Left cardiac atrium (tissue), 4 donors: Measurements from ENCODE around the gene MAST2. TPM values are rescaled to one million over a fixed set of nuclear protein-coding genes. Genes with fewer than 3 reads are reported as not detected.
"Not testable (repeated sequence)": the region's sequence is repeated elsewhere in the genome, so short reads cannot be mapped to it uniquely, and the experiment has no call there.

ENCODE experiments used
- ATAC-seq, 2 donors: fragments of 200-7000 bp; cut with Tn5 transposase; one replicate each; pipeline ENCODE4 v1.9.1; 2020; ENCODE audit warnings: mild to moderate bottlenecking in 2 of 2, moderate library complexity in 2 of 2
- DNase-seq: peaks from one replicate; pipeline ENCODE4 v3.0.0-alpha.2; 2020
- intact Hi-C, 2 donors: fragments of 100-400 bp; cut with DNase I; formaldehyde crosslinking; loops; one replicate each; pipeline versions ENCODE4 v1.14.1 to v1.15.1; 2022 to 2023
- total RNA-seq, 2 donors: library from RNA; stranded (reverse); fragmentation: NEBNext Ultra II Directional; extraction: Animal tissue kit (Norgen Biotek cat#: 25700); gene quantifications; one replicate each; pipeline ENCODE4 v1.2.1, GENCODE V29; 2021
- donor health status: DM: no; HTN: yes; CAD: no.
- donor health status: DM: no; HTN: yes; CAD: no; lungs with severe emphysema.
- donor health status: DM: yes; HTN: yes; CAD: no.
- donor health status: Dilated cardiomyopathy.

MAST2 gene
- total RNA-seq, 2 donors from 2014 or later: 66.7 to 73.5 TPM

DNA sequence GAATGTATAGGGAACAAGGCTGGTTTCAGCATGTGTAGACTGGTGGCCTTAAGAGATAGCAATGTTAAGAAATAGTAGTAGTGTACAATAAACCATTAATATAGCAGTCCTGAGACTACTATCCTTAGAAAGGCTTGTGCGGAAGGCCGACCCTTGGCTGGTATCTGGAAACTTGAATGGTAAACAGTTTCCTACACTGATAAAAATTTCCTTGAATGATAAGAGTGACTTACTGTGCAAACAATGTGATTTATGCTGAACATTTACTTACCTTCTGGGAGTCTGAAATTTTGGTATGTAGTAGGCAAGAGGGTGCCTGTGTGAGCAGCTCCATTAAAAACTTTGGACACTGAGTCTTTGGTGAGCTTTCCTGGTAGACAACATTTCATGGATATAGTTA, 44.7 kb downstream of the MAST2 start:
- ATAC-seq (no peak), DNase-seq (no peak)
- intact Hi-C loops: no loop called here

DNA sequence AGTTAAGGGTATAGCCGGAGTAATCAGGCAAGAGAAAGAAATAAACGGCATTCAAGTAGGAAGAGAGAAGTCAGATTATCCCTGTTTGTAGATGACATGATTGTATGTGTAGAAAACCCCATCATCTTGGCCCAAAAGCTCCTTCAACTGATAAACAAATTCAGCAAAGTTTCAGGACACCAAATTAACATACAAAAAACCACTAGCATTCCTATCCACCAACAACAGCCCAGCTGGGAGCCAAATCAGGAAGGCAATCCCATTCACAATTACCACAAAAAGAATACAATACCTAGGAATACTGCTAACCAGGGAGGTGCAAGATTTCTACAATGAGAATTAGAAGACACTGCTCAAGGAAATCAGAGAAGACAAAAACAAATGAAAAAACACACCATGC, 45.3 kb downstream of the MAST2 start:
- intact Hi-C loops: no loop called here
- ATAC-seq: no peak
- DNase-seq: no peak

DNA sequence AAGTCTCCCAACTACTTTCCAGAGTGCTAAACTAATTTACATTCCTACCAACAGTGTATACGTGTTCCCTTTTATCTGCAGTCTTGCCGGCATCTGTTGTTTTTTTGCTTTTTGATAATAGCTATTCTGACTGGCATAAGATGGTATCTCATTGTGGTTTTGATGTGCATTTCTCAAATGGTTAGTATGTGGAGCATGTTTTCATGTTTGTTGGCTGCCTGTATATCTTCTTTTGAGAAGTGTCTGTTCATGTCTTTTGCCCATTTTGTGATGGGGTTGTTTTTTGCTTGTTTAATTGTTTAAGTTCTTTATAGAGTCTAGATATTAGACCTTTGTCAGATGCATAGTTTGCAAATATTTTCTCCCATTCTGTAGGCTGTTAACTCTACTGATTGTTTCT, 46.6 kb downstream of the MAST2 start:
- intact Hi-C loops: no loop called here
- ATAC-seq: no peak

DNA sequence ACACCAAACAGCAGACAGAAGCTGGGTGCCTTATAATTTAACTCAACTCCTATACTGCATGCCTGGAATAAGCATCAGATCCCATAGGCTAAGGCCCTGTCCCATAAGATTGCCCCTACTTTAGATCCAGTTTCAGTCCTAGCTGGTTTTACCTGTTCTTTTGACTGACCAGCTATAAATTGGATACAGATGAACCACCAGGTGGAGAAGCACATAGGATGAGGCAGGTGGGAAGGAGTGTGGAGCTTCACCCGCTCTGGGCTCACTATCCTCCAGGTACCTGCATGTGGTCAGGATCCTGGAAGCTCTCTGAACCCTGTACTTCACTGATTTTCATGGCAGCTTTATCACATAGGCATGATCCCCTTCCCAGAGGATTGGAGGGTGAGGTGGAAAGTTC, 51.3 kb downstream of the MAST2 start:
- intact Hi-C loops: no loop called here
- no peak for DNase-seq
- no peak for ATAC-seq

More for the DNA sequence above, 46.6 kb downstream of the MAST2 start:
- DNase-seq: no peak

DNA sequence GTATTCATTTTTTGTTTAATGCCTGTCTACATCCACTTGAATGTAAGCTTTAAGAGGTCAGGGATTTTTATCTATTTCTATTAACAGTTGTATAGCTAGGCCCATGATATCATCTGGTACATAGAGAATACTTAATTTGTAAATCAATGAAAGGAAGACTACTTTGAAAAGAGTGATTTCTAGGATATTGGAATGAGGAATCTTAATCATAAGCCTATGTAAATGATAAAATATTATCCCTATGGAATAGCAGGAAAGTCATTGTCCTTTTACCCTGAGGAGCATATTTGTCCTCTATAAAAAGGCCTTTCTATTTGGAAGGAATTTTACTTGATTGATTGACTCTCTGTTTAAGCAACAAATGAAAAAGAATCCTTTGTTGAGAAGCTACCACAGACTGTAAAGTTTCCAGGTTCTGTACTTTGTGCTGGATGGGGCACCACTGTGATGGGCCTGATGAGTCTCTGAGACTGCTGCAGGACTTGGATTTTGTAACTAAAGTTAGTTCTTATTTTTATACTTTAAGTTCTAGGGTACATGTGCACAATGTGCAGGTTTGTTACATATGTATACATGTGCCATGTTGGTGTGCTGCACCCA, 53.8 kb downstream of the MAST2 start:
- intact Hi-C loops: no loop called here
- ATAC-seq: no peak
- no peak for DNase-seq

DNA sequence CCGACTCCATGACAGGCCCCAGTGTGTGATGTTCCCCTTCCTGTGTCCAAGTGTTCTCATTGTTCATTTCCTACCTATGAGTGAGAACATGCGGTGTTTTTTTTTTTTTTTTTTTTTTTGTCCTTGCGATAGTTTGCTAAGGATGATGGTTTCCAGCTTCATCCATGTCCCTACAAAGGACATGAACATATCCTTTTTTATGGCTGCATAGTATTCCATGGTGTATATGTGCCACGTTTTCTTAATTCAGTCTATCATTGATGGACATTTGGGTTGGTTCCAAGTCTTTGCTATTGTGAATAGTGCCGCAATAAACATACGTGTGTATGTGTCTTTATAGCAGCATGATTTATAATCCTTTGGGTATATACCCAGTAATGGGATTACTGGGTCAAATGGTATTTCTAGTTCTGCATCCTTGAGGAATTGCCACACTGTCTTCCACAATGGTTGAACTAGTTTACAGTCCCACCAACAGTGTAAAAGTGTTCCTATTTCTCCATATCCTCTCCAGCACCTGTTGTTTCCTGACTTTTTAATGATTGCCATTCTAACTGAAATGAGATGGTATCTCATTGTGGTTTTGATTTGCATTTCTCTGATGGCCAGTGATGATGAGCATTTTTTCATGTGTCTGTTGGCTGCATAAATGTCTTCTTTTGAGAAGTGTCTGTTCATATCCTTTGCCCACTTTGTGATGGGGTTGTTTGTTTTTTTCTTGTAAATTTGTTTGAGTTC, 54.5 kb downstream of the MAST2 start:
- intact Hi-C loops, DNase-seq, ATAC-seq: not testable (repeated sequence)

DNA sequence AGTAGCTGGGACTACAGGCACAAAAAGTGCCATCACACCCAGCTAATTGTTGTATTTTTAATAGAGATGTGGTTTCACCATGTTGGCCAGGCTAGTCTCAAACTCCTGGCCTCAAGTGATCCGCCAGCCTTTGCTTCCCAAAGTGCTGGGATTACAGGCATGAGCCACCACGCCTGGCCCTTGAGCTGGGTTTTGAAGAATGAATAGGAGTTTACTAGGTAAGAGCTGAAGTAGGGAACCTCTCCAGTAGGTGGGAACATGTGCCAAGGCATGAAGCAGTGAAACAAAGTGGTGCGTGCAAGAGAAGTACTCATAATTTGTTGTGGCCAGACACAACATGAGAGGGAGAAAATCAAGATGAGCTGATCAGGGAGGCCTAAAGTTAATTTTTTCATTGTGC, 55.8 kb downstream of the MAST2 start:
- ATAC-seq: no peak
- intact Hi-C loops: no loop called here
- no peak for DNase-seq

DNA sequence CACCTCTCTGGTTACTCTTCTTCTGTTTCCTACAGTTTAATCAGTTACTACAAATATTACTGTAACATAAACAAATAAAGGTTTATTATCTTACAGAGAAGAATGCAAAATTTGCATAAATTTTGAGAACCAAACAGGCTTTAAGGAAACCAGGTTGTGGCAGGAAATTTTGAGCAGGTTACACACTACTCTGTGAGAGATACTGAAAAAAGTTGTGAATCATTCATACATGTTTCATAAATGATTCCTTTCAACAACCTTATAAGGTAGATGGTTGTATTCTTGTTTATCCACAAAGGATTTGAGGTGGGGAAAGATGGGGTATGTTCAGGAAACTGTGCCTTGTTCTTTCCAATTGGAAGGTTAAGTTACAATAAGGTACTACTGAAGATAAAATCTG, 58.6 kb downstream of the MAST2 start:
- intact Hi-C loops: no loop called here
- ATAC-seq (no peak), DNase-seq (no peak)

DNA sequence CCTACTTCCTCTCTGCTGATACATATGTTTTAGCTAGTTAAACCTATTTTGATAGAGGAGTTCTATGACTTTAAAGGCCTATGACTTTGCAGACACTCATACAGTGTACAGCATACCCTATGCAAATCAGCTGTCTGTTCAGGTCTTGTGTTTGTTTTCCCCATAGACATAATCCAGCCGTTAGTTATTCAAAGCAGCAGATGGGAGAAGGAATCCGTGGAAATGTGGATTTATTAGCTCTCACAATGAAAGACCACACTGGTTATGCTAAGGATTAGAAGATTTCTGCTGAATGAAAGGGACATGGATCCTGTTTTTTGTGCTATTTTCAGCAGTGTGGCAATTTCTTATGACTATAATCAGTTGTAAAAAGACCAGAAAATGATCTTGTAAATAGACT, 59.8 kb downstream of the MAST2 start:
- no peak for ATAC-seq
- intact Hi-C loops: no loop called here

DNA sequence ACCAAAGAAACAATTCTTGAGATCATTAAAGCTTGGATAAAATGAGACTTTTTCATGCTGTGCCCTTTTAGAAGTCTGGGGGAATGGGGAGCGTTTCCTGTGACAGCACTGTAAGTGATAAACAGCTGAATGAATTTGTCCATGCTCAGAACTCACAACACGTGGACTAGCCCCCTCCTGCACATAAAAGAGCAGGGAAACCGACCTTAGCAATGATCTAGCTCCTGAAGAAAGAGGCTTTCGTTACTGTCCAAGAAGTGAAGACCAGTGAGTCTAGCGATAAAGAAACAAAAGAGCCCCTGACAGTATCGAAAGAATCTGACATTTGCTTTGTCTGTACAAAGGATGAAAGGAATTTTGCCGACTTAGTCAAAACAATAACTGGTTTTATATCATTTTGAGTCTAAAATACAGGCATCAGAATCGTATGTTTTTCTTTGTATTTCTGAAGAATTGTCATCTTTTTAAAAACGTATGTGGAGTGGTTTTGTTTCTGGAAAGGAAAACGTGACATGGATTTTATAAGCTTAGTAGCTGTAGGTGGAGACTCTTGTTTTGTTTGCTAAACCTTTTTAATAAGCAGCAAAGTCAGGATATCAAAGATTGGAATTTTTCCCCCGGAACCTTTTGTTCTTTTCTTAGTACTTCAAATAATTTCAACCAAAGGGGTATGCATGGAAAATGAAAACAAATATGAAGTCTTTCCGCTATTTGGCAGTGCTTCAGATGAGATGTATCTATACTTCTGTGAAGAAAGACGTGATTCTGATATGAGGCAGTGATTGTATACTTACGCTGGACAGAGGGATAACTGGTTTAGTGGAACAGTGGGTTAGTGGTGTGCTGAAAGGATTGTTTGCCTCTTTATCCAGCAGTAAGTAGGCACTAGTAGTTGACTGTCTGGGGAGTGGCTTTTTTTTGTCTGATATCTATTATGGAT, 61.0 kb downstream of the MAST2 start:
- no peak for DNase-seq
- ATAC-seq: no peak
- intact Hi-C loops: no loop called here

More for the DNA sequence above, 59.8 kb downstream of the MAST2 start:
- DNase-seq: no peak

DNA sequence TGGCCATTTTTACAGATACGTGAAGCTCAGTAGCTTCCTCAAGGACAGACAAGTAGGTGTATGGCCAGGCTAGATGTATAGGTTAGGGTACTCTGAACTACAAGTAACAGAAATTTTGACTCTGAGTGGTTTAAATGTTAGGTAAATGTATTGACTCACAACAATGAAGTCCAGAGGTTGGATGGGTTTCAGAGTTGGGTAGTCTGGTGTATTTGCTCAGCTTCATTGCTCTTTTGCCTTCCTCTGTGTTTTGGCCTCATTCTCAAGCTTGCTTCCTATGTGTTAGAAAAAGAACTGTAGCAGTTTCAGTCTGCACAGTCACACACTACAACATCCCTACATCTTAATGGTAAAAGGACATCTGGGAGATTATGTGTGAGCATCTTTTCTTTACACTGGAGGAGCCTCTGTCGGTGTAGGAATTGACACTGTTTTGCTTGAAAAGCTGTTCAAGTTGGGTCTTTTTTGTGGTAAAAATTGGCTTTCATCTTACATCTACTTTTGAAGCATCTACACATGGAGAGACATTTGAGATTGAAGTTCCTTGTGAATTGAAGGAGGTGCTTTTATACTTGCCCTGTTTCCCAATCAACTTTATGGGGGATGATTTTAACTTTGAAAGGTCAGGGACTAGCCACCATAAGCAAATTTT, 64.4 kb downstream of the MAST2 start:
- DNase-seq (no peak), ATAC-seq (no peak)
- intact Hi-C loops: no loop called here

DNA sequence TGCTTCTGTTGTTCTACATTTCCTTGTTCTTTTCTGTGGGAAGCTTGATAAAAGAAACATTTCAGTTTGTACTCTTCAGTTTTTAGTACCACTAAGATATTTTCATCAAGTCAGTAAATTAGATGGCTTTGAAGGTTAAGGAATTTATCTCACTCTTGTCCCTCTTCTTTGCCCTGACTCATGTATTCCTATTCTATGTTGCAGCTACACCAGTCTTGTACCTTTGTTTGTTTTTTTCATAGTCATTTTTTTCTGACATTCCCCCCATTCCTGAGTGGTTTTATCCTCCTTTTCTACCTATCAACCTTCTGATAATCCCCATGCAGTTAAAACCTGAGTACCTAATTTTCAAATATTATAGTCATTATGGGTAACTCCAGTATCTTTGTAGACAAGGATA, 65.4 kb downstream of the MAST2 start:
- intact Hi-C loops: no loop called here
- no peak for DNase-seq
- no peak for ATAC-seq

DNA sequence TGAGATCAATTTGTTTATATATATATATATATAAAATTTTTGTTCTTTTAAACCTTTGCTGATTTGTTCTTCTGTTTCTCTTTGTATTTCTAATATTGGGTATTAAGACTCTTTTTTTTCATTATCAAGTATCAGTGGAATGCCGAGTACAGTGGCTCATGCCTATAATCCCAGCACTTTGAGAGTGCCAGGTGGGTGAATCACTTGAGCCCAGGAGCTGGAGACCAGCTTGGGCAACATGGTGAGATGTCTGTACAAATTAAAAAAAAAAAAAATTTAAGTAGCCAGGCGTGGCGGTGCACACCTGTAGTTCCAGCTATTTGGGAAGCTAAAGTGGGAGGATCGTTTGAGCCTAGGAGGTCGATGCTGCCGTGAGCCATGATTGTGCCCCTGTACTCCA, 67.1 kb downstream of the MAST2 start:
- DNase-seq: no peak
- intact Hi-C loops: no loop called here
- no peak for ATAC-seq

DNA sequence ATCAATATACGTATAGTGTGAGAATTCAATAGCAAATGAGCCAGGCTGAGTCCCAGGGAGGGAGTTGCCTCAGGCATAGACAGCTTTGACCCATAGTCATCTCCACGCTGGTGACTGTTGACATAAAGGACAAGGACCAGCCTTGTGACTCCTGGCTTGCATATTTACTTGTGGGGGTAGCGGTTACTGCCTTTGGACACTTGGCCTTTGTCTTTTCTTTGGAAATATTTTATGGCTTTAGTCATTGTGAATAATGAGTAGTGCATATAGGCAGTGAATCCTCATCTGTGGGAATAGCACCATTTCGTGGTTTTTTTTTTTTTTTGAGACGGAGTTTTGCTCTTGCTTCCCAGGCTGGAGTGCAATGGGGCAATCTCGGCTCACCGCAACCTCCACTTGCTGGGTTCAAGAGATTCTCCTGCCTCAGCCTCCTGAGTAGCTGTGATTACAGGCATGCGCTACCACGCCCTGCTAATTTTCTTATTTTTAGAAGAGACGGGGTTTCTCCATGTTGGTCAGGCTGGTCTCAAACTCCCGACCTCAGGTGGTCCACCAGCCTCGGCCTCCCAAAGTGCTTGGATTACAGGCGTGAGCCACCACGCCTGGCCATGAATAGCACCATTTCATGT, 68.9 kb downstream of the MAST2 start:
- intact Hi-C loops, DNase-seq, ATAC-seq: not testable (repeated sequence)

DNA sequence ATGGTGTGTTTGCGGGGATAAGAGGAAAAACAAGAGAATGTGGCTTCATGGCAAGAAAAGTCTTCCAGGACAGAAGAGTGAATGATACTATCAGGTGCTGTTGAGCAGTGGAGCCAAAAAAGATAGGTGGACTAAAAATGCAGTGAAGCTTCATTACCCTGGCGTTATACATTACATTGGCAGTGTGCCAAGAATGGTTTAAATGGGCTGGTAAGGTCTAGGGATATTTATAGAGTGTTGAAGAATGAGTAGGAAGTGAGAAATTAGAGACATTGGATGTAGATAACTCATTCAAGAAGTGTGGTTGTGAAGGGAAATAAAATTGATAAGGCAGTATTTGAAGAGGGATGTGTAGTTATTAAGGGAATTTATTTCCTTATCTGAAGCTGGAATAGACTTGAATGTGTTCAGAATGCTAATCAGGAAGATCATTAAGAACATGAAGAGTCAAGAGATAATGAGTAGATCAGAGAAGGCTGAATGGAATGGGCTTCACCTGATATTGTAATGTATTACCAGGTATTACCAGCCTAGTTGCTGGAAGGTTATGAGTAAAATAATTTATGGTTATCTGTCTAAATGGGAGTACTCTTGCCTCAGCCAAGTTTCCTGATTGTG, 72.7 kb downstream of the MAST2 start:
- DNase-seq (no peak), ATAC-seq (no peak)
- intact Hi-C loops: no loop called here

DNA sequence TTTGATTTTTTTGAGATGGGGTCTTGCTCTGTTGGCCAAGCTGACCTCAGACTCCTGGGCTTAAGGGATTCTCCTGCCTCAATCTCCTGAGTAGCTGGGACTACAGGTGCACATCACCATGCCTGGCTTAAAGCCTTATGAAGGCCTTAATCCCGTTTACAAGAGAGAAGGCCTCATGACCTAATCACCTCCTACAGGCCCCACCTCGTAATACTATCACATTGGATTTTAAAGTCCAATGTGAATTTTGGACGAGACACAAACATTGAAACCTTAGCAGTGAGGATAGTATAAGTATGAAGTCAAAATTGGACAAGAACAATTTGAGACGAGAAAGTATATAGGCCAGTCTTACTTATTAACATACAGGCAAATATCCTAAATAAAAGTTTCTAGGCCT, 73.9 kb downstream of the MAST2 start:
- intact Hi-C loops: no loop called here
- ATAC-seq (no peak), DNase-seq (no peak)

DNA sequence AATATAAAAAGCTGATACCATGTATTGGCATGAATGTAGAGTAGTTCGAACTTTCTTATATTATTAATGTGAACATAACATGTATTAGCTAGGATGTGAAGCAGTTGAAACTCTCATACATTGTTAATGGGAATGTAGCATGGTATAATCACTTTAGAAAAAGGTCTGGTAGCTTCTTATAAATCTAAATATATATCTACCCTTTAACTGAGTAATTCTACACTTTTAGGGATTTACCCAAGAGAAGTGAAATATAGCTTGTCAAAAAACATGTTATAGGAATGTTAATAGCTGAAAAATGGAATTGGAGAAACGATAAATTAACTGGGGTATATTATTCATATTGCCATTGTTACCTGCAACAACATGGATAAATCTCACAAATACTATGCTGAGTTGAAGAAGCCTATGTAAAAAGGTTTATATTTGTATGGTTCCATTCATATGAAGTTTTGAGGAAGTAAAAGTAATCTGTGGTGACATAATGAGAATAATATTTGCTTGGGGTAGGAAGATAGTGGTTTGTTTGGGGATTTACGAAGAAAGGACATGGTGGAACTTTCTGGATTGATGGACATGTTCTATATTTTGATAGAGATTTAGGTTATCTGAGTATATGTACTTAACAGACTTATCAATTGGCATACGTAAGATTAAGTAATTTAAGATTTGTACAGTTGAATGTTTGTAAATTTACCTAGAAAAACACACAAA, 76.6 kb downstream of the MAST2 start:
- intact Hi-C loops: no loop called here
- no peak for DNase-seq
- no peak for ATAC-seq

DNA sequence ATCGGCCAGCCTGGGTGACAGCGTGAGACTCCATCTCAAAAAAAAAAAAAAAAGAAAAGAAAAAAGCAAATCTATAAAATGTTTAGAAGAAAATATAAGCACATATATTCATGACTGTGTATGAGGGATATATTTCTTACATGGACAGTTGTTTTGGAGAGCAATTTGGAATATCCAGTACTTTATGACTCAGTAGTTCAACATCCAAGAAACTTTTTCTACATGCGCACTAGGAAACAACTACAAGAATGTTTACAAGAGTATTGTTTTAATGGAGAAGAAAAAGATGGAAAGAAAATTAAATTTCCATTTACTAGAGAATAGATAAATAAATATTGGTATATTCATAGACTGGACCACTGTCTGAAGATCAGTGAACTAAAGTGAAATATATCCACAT, 77.5 kb downstream of the MAST2 start:
- ATAC-seq (no peak), DNase-seq (no peak)
- intact Hi-C loops: no loop called here
